Measurements from ENCODE around the gene MRM3.

MRM3 gene

DNA sequence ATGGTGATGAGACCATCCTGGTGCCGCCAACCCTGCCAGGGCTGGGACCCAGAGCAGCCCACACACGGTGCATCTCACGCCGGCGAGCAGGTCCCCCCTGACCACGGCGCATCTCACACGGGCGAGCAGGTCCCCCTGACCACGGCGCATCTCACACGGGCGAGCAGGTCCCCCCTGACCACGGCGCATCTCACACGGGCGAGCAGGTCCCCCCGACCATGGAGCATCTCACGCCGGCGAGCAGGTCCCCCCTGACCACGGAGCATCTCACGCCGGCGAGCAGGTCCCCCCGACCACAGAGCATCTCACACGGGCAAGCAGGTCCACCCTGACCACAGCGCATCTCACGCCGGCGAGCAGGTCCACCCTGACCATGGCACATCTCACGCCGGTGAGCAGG, 59.2 kb downstream of the MRM3 start:
- H3K27ac ChIP-seq (ENCODE audit: insufficient read depth in 1 of 2, low read depth in 1 of 2, low read length in 2 of 2, poor library complexity in 1 of 2, severe bottlenecking in 2 of 2) = no peak overlapping the region
- H3K36me3 ChIP-seq (ENCODE audit: control insufficient read depth in 4 of 4, insufficient read depth in 4 of 4, low read length in 3 of 4) = no peaks in the 10 kb centered on the region
- H3K9me3 ChIP-seq (ENCODE audit: control extremely low read depth in 1 of 5, control insufficient read depth in 4 of 5, insufficient read depth in 2 of 5, low read depth in 1 of 5, low read length in 4 of 5) = no peaks in the 10 kb centered on the region
- no peaks in the 10 kb centered on the region for H3K4me1 ChIP-seq (ENCODE audit: control extremely low read depth in 1 of 4, control insufficient read depth in 4 of 4, insufficient read depth in 4 of 4, low read length in 3 of 4)
- ChIA-PET POLR2A (no interaction called here), CTCF (no interaction called here)
- DNase-seq = peak in 1 of 3 donors; percentile 13
- H3K27me3 ChIP-seq (replicated peaks in 2 of 5; ENCODE audit: control insufficient read depth in 4 of 5, insufficient read depth in 5 of 5, low read length in 4 of 5) = peaks cover 0 to 29% (median 7%) of the 10 kb centered on the region in 5 experiments
- H3K4me3 ChIP-seq (ENCODE audit: control insufficient read depth in 1 of 7, extremely low read depth in 1 of 7, insufficient read depth in 4 of 7, low read depth in 2 of 7, low read length in 6 of 7) = no peak overlapping the region
- 81% methylated on average over 32 of the region's 33 CpGs for WGBS (ENCODE audit: insufficient coverage)

Measured in common myeloid progenitor, CD34-positive (primary cell).